ENCODE data around the gene PLEKHG2. TPM values are rescaled to one million over a fixed set of nuclear protein-coding genes. Genes with fewer than 3 reads are reported as not detected.
A peak's percentile ranks its signal among the peaks of the same experiment; 100 is the strongest.

The PLEKHG2 gene
- total and polyA plus RNA-seq, 9 of the 15 experiments (the other 6 are each of a cell fraction or from before 2014, with no cell fraction given) = 0.98 to 45.7 (median 9.8) TPM

DNA sequence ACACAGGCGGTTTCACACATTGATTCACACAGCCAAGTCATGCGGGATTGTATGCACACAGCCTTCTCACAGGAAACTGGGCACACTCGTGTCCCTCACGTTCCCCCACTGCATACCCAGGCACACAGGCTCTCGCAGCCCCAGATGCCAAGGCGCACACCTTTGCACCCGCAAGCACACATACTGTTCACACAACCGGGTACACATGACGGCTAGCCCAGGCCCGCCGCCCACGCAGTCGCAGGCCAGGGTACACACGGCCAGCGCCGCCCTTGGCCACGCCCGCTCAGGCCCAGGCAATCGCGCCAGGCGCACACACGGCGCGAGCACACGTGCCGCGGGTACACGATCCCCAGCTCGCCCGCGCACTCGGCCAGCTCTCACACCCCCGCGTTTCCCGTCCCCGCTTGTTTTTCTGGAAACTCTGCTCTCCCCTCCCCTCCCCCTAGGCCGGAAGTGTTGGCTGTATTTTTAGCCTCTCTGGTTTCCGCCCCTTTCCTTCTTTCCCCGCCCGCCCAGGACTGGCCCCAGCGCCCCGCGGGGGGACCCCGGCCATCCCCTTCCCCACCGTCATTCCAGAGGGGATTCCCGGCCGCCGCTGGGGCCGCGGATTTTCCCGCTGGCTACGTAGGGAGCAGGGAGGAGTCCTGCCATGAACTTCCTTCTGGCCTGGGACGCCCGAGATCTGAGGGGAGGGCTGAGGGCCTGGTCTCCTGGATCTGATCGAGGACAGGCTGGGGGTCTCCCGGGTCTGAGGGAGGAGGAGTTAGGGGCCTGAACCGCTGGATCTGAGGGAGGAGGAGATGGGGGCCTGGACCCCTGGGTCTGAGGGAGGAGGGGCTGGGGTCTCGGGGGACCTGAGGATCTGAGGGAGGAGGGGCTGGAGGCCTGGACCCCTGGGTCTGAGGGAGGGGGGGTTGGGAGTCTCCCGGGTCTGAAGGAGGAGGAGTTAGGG lies 9.8 kb upstream of the PLEKHG2 start (continued):
- TF ChIP-seq, protein P1, sequence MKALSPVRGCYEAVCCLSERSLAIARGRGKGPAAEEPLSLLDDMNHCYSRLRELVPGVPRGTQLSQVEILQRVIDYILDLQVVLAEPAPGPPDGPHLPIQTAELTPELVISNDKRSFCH (CRISPR knock-in tag; IDR thresholded peaks at IDR 0.05) = no peak
- TF ChIP-seq, protein P1 (tag; IDR thresholded peaks at IDR 0.05) = peak; percentile 92
- peak; percentile 23 to 100; a peak in 3 of 4 replicates for TF ChIP-seq KDM1A (IDR thresholded peaks at IDR 0.05)
- TF ChIP-seq HEY1 (CRISPR knock-in tag; IDR thresholded peaks at IDR 0.05; ENCODE audit: borderline replicate concordance) = no peak
- no peak for TF ChIP-seq XRCC3 (IDR thresholded peaks at IDR 0.05)
- TF ChIP-seq SMAD4 (CRISPR knock-in tag; conservative IDR thresholded peaks at IDR 0.05) = peak; percentile 94
- TF ChIP-seq SMAD1 (IDR thresholded peaks at IDR 0.05; ENCODE audit: low read depth, low read length, partially characterized antibody) = no peak
- TF ChIP-seq HMGN3 (IDR thresholded peaks at IDR 0.05; ENCODE audit: borderline replicate concordance, extremely low read depth, insufficient read length, low read depth, low read length) = peak; percentile 98
- TF ChIP-seq CBFA2T2 (conservative IDR thresholded peaks at IDR 0.05) = peak; percentile 24; the same call in 1 of the 2 replicates
- peak; percentile 90 for TF ChIP-seq LEF1 (IDR thresholded peaks at IDR 0.05)
- 0 out of 2 replicates have a peak, but pooled peaks have one; percentile 13 for TF ChIP-seq STAT5A (IDR thresholded peaks at IDR 0.05; ENCODE audit: borderline replicate concordance, low read length)
- TF ChIP-seq BRD9 (IDR thresholded peaks at IDR 0.05; ENCODE audit: low read depth, partially characterized antibody) = peak; percentile 46
- peak; percentile 87 for TF ChIP-seq NFRKB (IDR thresholded peaks at IDR 0.05; ENCODE audit: low read depth)
- no peak for TF ChIP-seq BACH1 (tag; IDR thresholded peaks at IDR 0.05)
- TF ChIP-seq SIRT6 (IDR thresholded peaks at IDR 0.05; ENCODE audit: low read depth, low read length) = no peak
- no peak for TF ChIP-seq ZFP36 (IDR thresholded peaks at IDR 0.05; ENCODE audit: low read depth, low read length, partially characterized antibody)
- TF ChIP-seq PRPF4 (IDR thresholded peaks at IDR 0.05; ENCODE audit: insufficient read depth, low read depth, low read length, poor library complexity, severe bottlenecking) = no peak
- no peak for TF ChIP-seq NFE2L1 (tag; IDR thresholded peaks at IDR 0.05; ENCODE audit: borderline replicate concordance, low read depth)
- no peak for TF ChIP-seq SPI1 (IDR thresholded peaks at IDR 0.05; ENCODE audit: borderline replicate concordance, low read depth, low read length)
- TF ChIP-seq, protein P2, sequence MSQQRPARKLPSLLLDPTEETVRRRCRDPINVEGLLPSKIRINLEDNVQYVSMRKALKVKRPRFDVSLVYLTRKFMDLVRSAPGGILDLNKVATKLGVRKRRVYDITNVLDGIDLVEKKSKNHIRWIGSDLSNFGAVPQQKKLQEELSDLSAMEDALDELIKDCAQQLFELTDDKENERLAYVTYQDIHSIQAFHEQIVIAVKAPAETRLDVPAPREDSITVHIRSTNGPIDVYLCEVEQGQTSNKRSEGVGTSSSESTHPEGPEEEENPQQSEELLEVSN (IDR thresholded peaks at IDR 0.05; ENCODE audit: borderline replicate concordance in 1 of 2, extremely low read depth in 1 of 2, insufficient read depth in 1 of 2, insufficient read length in 1 of 2, low read depth in 1 of 2, low read length in 1 of 2, poor library complexity in 1 of 2, severe bottlenecking in 1 of 2) = peak; percentile 98
- TF ChIP-seq CBX3 (IDR thresholded peaks at IDR 0.05; ENCODE audit: borderline replicate concordance in 1 of 2, low read length in 2 of 2) = peak in 1 of 2 experiments; percentile 57; a peak in 2 of 3 replicates
- no peak for TF ChIP-seq ZNF143 (CRISPR knock-in tag; IDR thresholded peaks at IDR 0.05)
- no peak; the same call in 1 of the 2 replicates for TF ChIP-seq ILF3 (IDR thresholded peaks at IDR 0.05; ENCODE audit: borderline replicate concordance)
- no peak for TF ChIP-seq GTF2A2 (tag; IDR thresholded peaks at IDR 0.05)
- no peak for TF ChIP-seq MCM7 (IDR thresholded peaks at IDR 0.05)
- no peak for TF ChIP-seq TCF3 (CRISPR knock-in tag; IDR thresholded peaks at IDR 0.05)
- no peak for TF ChIP-seq SAP30 (IDR thresholded peaks at IDR 0.05; ENCODE audit: borderline replicate concordance, insufficient read depth, low read depth, low read length, poor library complexity, severe bottlenecking)
